ENCODE measurements around the gene VPS41. TPM values are rescaled to one million over a fixed set of nuclear protein-coding genes. Genes with fewer than 3 reads are reported as not detected.
A peak's percentile ranks its signal among the peaks of the same experiment; 100 is the strongest.

The VPS41 gene
- polyA plus RNA-seq, 3 donors, result 12.7 to 62.2 (median 56.7) TPM

- Mint-ChIP-seq H3K4me3 (no peak overlapping the region), H3K36me3 (peaks cover 20 to 35% of the 10 kb centered on the region in 2 donors), H3K4me1 (peaks cover 22% of the 10 kb centered on the region), H3K9me3 (no peaks in the 10 kb centered on the region), H3K27me3 (ENCODE audit: low read depth in 3 of 3) (no peaks in the 10 kb centered on the region), H3K27ac (peak overlapping the region in 1 of 7 donors; percentile 40)
- Histone ChIP-seq H2AFZ (ENCODE audit: insufficient read depth, low read depth, low read length, poor library complexity, severe bottlenecking) (no peak overlapping the region), H3K4me2 (replicated peaks; ENCODE audit: extremely low read depth, low read length, poor library complexity, severe bottlenecking) (no peak overlapping the region), H3K9ac (ENCODE audit: insufficient read depth, low read length, poor library complexity, severe bottlenecking) (no peak overlapping the region), H3K9me3 (replicated peaks in 1 of 2; ENCODE audit: control insufficient read depth in 1 of 2, insufficient read depth in 1 of 2, low read length in 2 of 2) (peaks cover 0 to under 1% of the 10 kb centered on the region in 2 donors), H3K4me1 (ENCODE audit: control insufficient read depth in 1 of 2, insufficient read depth in 2 of 2, low read length in 2 of 2) (peaks cover 5 to 7% of the 10 kb centered on the region in 2 donors), H3K79me2 (ENCODE audit: insufficient read depth, low read length) (peaks cover 42% of the 10 kb centered on the region), H3K4me3 (replicated peaks in 1 of 3; ENCODE audit: low read depth in 2 of 3, low read length in 3 of 3) (no peak overlapping the region), H3K36me3 (replicated peaks in 1 of 2; ENCODE audit: control insufficient read depth in 1 of 2, insufficient read depth in 2 of 2, low read length in 2 of 2) (peaks cover 0 to under 1% of the 10 kb centered on the region in 2 donors), H4K20me1 (ENCODE audit: insufficient read depth, low read length) (peaks cover 81% of the 10 kb centered on the region), H3K27me3 (ENCODE audit: control insufficient read depth in 2 of 2, insufficient read depth in 2 of 2, low read length in 2 of 2) (no peaks in the 10 kb centered on the region), H3K27ac (ENCODE audit: low read depth in 1 of 2, low read length in 2 of 2) (no peak overlapping the region)
- TF ChIP-seq CTCF (IDR thresholded peaks at IDR 0.05), result no peak
- no peak for DNase-seq
- intact Hi-C loops (cut with micrococcal nuclease), result no loop called here
- 88% methylated on average over 1 of the region's 3 CpGs for WGBS (ENCODE audit: insufficient coverage)
Measured at GRCh38 chr7:38881015-38881414, 28.0 kb downstream of the VPS41 start.

DNA sequence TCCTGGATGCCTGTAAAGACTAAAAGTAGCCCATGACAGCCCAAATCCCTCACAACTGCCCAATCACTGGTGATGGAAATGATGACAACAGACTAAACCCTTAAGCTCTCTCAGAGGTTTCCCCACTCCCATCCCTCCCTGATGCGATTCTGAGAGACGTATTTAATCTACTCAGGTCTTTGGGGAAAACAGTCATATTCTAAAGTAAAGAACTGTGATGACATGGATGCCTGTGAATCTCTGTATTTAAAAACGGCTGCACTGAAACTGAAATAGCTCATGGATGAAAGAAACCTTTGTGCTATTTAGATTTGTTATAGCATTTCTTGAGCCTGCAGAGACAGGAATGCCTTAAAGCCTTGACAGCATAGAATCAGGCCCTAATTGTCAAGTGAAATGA, 28.5 kb downstream of the VPS41 start:
- H3K9me3 ChIP-seq (replicated peaks in 1 of 2; ENCODE audit: control insufficient read depth in 1 of 2, insufficient read depth in 1 of 2, low read length in 2 of 2), result no peaks in the 10 kb centered on the region
- no peak overlapping the region for H3K9ac ChIP-seq (ENCODE audit: insufficient read depth, low read length, poor library complexity, severe bottlenecking)
- Mint-ChIP-seq H3K4me3 (no peak overlapping the region), H3K9me3 (no peaks in the 10 kb centered on the region), H3K4me1 (peaks cover 22% of the 10 kb centered on the region), H3K27ac (peak overlapping the region in 1 of 7 donors; percentile 57), H3K36me3 (peaks cover 17 to 31% of the 10 kb centered on the region in 2 donors), H3K27me3 (ENCODE audit: low read depth in 3 of 3) (no peaks in the 10 kb centered on the region)
- no peak for DNase-seq
- intact Hi-C loops (cut with micrococcal nuclease), result no loop called here
- no peak overlapping the region for H3K27ac ChIP-seq (ENCODE audit: low read depth in 1 of 2, low read length in 2 of 2)
- no peak overlapping the region for H3K4me3 ChIP-seq (replicated peaks in 1 of 3; ENCODE audit: low read depth in 2 of 3, low read length in 3 of 3)
- peaks cover 83% of the 10 kb centered on the region for H4K20me1 ChIP-seq (ENCODE audit: insufficient read depth, low read length)
- peaks cover 5 to 7% of the 10 kb centered on the region in 2 donors for H3K4me1 ChIP-seq (ENCODE audit: control insufficient read depth in 1 of 2, insufficient read depth in 2 of 2, low read length in 2 of 2)
- peaks cover 45% of the 10 kb centered on the region for H3K79me2 ChIP-seq (ENCODE audit: insufficient read depth, low read length)
- H3K36me3 ChIP-seq (replicated peaks in 1 of 2; ENCODE audit: control insufficient read depth in 1 of 2, insufficient read depth in 2 of 2, low read length in 2 of 2), result no peaks in the 10 kb centered on the region
- no peak for TF ChIP-seq CTCF (IDR thresholded peaks at IDR 0.05)
- H3K4me2 ChIP-seq (replicated peaks; ENCODE audit: extremely low read depth, low read length, poor library complexity, severe bottlenecking), result no peak overlapping the region
- H3K27me3 ChIP-seq (ENCODE audit: control insufficient read depth in 2 of 2, insufficient read depth in 2 of 2, low read length in 2 of 2), result no peaks in the 10 kb centered on the region
- H2AFZ ChIP-seq (ENCODE audit: insufficient read depth, low read depth, low read length, poor library complexity, severe bottlenecking), result no peak overlapping the region
- WGBS (ENCODE audit: insufficient coverage), result 100% methylated on average over 1 of the region's 3 CpGs

Data from CD14-positive monocyte (primary cell).